Measurements from ENCODE around the gene EFTUD2. TPM values are rescaled to one million over a fixed set of nuclear protein-coding genes. Genes with fewer than 3 reads are reported as not detected.

EFTUD2 gene
- total and polyA plus RNA-seq, 2 of the 8 experiments (the other 6 are each of a cell fraction or from before 2014, with no cell fraction given), result 118 to 195 TPM

GRCh38 chr17:44901411-44901921 is 2.2 kb upstream of the EFTUD2 start:
- no peak overlapping the region for H2BK5ac ChIP-seq (ENCODE audit: low read depth, low read length)
- H3K79me2 ChIP-seq (ENCODE audit: control insufficient read depth in 1 of 2, insufficient read depth in 2 of 2, low read length in 2 of 2), result peaks cover 0 to 25% of the 10 kb centered on the region in 2 experiments; a peak in 3 of 4 replicates
- H3K4me2 ChIP-seq (ENCODE audit: insufficient read depth in 1 of 2, low read depth in 2 of 2, low read length in 2 of 2), result no peak overlapping the region
- H3K18ac ChIP-seq (ENCODE audit: extremely low read depth, low read length), result no peak overlapping the region
- H2BK15ac ChIP-seq (ENCODE audit: low read length), result no peak overlapping the region
- H3K27ac ChIP-seq (ENCODE audit: low read depth, low read length), result no peak overlapping the region
- H3K23me2 ChIP-seq (ENCODE audit: low read depth, low read length), result peaks cover 4% of the 10 kb centered on the region; the same call in 1 of the 2 replicates
- no peak overlapping the region for H2BK20ac ChIP-seq (ENCODE audit: low read length)
- no peaks in the 10 kb centered on the region for H4K20me1 ChIP-seq (replicated peaks in 1 of 2; ENCODE audit: control insufficient read depth in 1 of 2, insufficient read depth in 2 of 2, low read length in 2 of 2)
- WGBS, 2 experiments (ENCODE audit: extremely low coverage in 1 of 2, insufficient coverage in 1 of 2, insufficient read length in 1 of 2, insufficient replicate concordance in 2 of 2, low coverage in 1 of 2, low lambda C conversion rate in 2 of 2, missing lambda C conversion rate in 1 of 2), result 87% methylated on average over 4 of the region's 4 CpGs; no CpG with 5 or more reads in 1 of the 2 experiments
- H3K4me1 ChIP-seq (replicated peaks in 1 of 4; ENCODE audit: control insufficient read depth in 3 of 4, insufficient read depth in 4 of 4, low read length in 3 of 4), result peaks cover 0 to 5% (median 3%) of the 10 kb centered on the region in 4 experiments; a peak in 2 of 7 replicates
- no peak overlapping the region for H4K91ac ChIP-seq (replicated peaks; ENCODE audit: insufficient read length, low read length)
- H3K4ac ChIP-seq (replicated peaks; ENCODE audit: insufficient read length, low read depth, low read length), result no peak overlapping the region
- no peak overlapping the region for H2AK5ac ChIP-seq (ENCODE audit: low read depth, low read length)
- H3K23ac ChIP-seq (ENCODE audit: insufficient read length), result no peak overlapping the region
- H3K4me3 ChIP-seq (ENCODE audit: extremely low read depth in 1 of 4, insufficient read depth in 2 of 4, low read depth in 3 of 4, low read length in 4 of 4), result no peak overlapping the region
- no peak overlapping the region for H3K56ac ChIP-seq (replicated peaks; ENCODE audit: insufficient read length, low read depth, low read length)
- H3K14ac ChIP-seq (ENCODE audit: insufficient read length), result no peak overlapping the region
- no peak overlapping the region for H4K5ac ChIP-seq (ENCODE audit: insufficient read length, low read depth, low read length)
- ChIA-PET CTCF (ENCODE audit: partially characterized antibody) (interaction anchor here (0.6 to 5.8 kb wide), 8 partner anchors 10 to 490 kb away, joined by 3 to 36 read pairs (median 6); no protein-coding TSS in a partner anchor), POLR2A (ENCODE audit: partially characterized antibody) (interaction anchor here (3.5 kb wide), 1 partner anchor 10 kb away, joined by 23 read pairs; no protein-coding TSS in a partner anchor)
- H4K8ac ChIP-seq (ENCODE audit: extremely low read depth, insufficient read depth, low read length), result no peak overlapping the region
- H2BK12ac ChIP-seq (ENCODE audit: low read depth, low read length), result no peak overlapping the region
- no peak overlapping the region for H2AFZ ChIP-seq (ENCODE audit: low read length)
- H2BK120ac ChIP-seq (replicated peaks; ENCODE audit: low read depth, low read length), result no peak overlapping the region
- 0 out of 2 replicates have a peak, but pooled peaks cover 2% of the 10 kb centered on the region for H3K79me1 ChIP-seq (ENCODE audit: low read depth, low read length)
- no peak overlapping the region for H3K9ac ChIP-seq (replicated peaks in 1 of 4; ENCODE audit: extremely low read depth in 1 of 4, low read depth in 3 of 4, low read length in 3 of 4)
- H3K9me3 ChIP-seq (ENCODE audit: insufficient read depth in 2 of 2, low read depth in 1 of 2, low read length in 1 of 2), result no peaks in the 10 kb centered on the region
- DNase-seq (ENCODE audit: low read depth in 1 of 2, low spot score in 2 of 2) (no peak), FAIRE-seq (no peak)
- no peaks in the 10 kb centered on the region for H3K36me3 ChIP-seq (ENCODE audit: control insufficient read depth in 2 of 4, insufficient read depth in 4 of 4, low read length in 3 of 4)
- no peaks in the 10 kb centered on the region; a peak in 1 of 7 replicates for H3K27me3 ChIP-seq (replicated peaks in 1 of 4; ENCODE audit: control insufficient read depth in 3 of 4, extremely low read depth in 1 of 4, insufficient read depth in 3 of 4, low read length in 3 of 4)
- TF ChIP-seq NRF1 (IDR thresholded peaks at IDR 0.05; ENCODE audit: low read depth, low read length) (no peak), POLR2A (IDR thresholded peaks at IDR 0.05; ENCODE audit: control extremely low read depth in 1 of 2, low read depth in 2 of 2, low read length in 2 of 2) (no peak), RNF2 (IDR thresholded peaks at IDR 0.05; ENCODE audit: borderline replicate concordance, low read depth, low read length, missing control alignments, poor library complexity, severe bottlenecking) (no peak), ASH2L (IDR thresholded peaks at IDR 0.05; ENCODE audit: low read length) (no peak), BCL11A (IDR thresholded peaks at IDR 0.05; ENCODE audit: low read depth in 2 of 2, low read length in 2 of 2) (no peak), CTBP2 (IDR thresholded peaks at IDR 0.05; ENCODE audit: borderline replicate concordance, insufficient read depth, insufficient read length, low read length) (no peak), SAP30 (IDR thresholded peaks at IDR 0.05; ENCODE audit: insufficient read depth, insufficient replicate concordance, low read length) (no peak), JUN (IDR thresholded peaks at IDR 0.05; ENCODE audit: low read depth, low read length) (no peak), RBBP5 (IDR thresholded peaks at IDR 0.05; ENCODE audit: borderline replicate concordance, low read depth, low read length) (no peak), CBX8 (IDR thresholded peaks at IDR 0.05; ENCODE audit: borderline replicate concordance, low read depth, low read length) (no peak), SP2 (IDR thresholded peaks at IDR 0.05; ENCODE audit: low read length) (no peak), FOSL1 (IDR thresholded peaks at IDR 0.05; ENCODE audit: insufficient read depth, low read depth, low read length) (no peak), GABPA (IDR thresholded peaks at IDR 0.05; ENCODE audit: borderline replicate concordance, insufficient read depth, low read length) (no peak)
